T follicular helper cell (primary cell): ENCODE results near the gene IMP4.
A peak's percentile ranks its signal among the peaks of the same experiment; 100 is the strongest.

Experiments used
- DNase-seq: peaks from one replicate; pipeline ENCODE4 v3.0.0-alpha.2; 2020; ENCODE audit warnings: low read depth

IMP4 gene

DNA sequence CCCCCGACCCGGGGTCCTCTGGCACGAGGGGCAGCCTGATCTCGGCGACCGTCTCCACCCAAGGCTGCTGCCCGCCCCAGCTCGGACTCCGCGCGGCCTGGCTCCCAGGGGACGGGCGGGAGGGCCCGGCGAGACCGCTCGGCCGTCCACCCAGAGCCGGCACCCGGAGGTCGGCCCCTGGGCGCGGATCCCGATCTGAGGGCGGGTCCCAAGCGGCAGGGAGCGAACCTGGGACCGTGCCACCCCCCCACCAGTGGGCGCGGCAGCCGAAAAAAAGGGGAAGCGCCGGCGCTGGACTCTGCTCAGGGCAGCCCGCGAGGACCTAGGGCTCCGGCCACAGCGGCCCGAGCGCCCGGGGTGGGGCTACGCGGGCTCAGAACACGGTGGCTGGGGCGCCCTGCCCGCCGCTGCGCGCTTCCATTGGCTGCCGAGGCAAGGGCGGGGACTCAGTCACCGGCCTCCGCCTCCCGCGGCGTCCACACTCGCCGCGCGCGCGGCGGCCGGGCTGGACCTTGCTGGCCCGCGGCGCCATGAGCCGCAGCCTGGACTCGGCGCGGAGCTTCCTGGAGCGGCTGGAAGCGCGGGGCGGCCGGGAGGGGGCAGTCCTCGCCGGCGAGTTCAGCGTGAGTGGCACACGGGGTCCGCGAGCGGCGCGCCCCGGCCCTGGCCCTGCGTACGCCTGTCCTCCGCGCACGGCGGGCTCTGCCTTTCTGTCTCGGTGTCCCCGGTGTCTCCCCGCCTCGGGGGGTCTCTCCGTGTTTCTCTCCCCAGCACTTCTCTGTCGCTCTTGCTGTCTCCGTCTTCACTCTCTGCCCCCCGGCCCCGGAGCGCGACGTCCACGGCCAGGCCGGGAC lies 13.1 kb downstream of the IMP4 start, which contains the start of gene PTPN18:
TSS of gene PTPN18 (plus strand) at position 479 of the 854 bp plus-strand sequence. CDS start at position 531, 52 bp downstream.
- peak; percentile 39 for DNase-seq

DNA sequence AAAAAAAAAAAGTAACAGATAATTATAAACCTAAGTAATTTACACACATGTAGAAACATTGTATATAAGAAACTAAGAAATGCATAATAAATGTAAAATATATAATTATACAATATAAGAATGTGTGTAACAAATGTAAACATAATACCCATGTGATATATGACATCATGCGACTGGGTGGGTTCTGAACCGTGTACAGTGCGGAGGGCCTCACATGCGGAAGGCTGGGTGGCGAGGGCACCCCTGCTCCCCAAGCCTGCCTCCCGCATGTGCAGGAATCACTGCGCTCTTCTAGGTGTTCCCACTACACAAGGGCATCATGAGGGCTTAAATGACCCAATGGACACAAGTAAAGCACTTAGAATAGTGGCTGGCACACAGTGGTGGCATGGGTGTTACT lies 15.2 kb downstream of the IMP4 start:
- DNase-seq: no peak

- DNase-seq: no peak
Measured at GRCh38 chr2:130358420-130359350, 16.0 kb downstream of the IMP4 start.

GRCh38 chr2:130359466-130359865 lies 16.8 kb downstream of the IMP4 start:
- DNase-seq: no peak

GRCh38 chr2:130363479-130363878 lies 20.8 kb downstream of the IMP4 start:
- no peak for DNase-seq

DNA sequence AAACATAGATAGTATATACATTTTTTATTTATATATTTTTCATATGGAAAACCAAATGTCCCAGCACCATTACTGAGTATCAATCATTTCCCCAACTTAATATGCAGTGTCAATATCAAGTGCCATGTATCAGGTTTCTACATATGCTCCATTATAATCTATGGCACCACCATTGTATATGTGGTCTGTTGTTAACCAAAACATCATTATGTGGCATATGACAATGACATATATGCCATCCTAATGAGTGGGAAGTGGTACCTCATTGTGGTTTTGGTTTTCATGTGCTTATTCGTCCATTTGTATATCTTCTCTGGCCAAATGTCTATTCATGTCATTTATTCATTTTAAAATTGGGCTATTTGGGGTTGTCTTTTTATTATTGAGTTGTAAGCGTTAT lies 22.4 kb downstream of the IMP4 start:
- no peak for DNase-seq

DNA sequence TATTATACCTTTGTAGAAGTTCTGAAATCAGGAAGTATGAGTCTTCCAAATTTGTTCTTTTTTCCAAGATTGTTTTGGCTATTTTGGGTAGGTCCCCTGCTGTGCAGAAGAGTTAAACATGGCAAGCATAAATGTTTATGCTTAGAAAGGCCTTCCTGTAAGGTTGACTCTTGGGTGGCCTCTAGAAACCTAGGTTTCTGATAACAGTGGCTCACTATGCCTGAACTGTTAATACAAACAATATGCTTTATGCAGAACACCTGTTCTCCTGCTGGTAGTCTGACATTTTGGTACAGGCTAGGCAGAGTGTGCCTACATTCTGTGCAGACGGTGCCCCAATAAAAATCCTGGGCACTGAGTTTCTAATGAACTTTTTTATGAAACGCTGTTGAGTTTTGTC lies 23.3 kb downstream of the IMP4 start:
- DNase-seq: no peak

GRCh38 chr2:130366720-130367119 lies 24.0 kb downstream of the IMP4 start:
- no peak for DNase-seq

GRCh38 chr2:130368786-130369185 lies 26.1 kb downstream of the IMP4 start:
- DNase-seq: no peak

GRCh38 chr2:130369311-130369964 lies 26.7 kb downstream of the IMP4 start:
- no peak for DNase-seq

GRCh38 chr2:130369965-130370341 lies 27.3 kb downstream of the IMP4 start:
- no peak for DNase-seq

DNA sequence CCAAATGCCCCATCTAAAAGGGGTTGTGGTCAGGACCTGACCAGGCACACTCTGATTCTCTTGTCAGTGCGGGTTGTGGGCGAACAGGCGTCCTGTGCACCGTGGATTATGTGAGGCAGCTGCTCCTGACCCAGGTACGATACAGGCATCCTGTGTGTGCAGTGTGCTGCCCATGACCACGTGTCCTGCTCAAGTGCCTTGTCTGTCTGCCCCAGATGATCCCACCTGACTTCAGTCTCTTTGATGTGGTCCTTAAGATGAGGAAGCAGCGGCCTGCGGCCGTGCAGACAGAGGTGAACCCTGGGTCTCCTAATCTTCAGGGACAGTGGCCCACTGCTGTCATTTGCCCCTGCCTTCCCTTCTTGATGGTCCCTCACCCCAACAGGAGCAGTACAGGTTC lies 27.8 kb downstream of the IMP4 start:
- no peak for DNase-seq

GRCh38 chr2:130371723-130372054 lies 29.0 kb downstream of the IMP4 start:
- DNase-seq: no peak

- peak; percentile 47 for DNase-seq
Measured at GRCh38 chr2:130372055-130372832, 29.5 kb downstream of the IMP4 start.

DNA sequence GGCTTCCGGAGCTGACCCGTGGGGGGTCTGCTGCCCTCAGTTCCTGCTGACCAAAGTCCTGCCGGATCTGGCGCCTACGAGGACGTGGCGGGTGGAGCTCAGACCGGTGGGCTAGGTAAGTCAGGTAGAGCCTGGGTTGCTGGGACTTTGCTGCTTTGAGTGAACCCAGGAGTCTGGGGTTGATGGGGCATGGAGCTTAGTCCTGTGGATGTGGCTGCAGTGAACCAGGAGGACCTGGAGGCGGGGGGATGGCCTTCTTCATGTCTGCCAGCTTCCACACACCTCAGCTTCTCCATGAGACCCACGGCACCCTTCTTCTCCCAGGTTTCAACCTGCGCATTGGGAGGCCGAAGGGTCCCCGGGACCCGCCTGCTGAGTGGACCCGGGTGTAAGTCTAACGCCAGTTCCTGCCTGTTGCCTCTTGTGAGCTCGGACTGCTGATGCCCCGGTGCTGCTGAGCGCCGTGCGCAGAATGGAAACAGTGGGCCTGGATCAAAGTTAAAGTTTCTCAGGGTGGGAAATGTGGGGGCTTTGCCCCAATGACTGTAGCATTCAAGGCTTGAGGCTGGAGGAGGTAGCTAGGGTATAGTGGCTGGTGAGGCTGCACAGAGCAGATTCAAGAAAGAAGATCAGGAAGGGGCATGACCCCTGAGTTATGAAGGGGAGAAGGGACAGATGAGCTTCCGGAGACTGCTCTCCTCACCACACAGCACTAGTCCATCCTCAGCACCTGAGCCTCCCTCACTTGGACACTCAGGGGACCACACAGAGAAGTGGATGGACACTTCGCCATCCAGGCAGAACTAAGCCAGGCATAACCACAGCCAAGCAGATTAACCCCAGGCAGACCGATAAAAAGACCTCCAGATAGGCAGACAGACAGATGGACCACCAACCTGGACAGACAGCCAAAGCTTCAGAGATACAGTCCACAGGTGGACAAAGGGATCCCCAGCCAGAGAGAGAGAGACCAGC lies 30.4 kb downstream of the IMP4 start:
- no peak for DNase-seq

DNA sequence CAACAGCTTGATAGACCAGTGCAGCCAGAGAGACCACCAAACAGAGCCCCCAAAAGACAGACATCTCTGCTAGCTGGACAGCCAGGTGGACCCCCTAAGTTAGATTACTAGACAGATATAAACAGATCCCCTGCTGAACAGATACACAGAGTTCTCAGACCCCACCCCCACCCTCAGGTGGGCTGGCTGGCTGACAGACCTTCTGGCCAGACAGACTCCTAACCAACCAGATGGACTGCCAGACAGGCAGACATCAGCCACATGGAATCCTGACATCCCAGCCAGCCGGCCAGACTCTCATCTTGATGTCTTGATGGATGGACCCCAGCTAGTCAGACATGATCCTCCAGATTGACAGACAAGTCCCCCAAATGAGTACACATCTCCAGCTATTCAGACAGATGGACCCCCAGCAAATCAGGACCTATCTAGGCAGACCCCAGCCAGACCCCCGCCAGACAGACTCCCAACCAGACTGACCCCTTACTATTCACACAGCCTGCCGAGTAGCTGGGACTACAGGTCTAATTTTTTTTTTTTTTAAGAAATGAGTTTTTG lies 31.2 kb downstream of the IMP4 start:
- no peak for DNase-seq

- DNase-seq: no peak
Measured at GRCh38 chr2:130374587-130375290, 32.0 kb downstream of the IMP4 start.

DNA sequence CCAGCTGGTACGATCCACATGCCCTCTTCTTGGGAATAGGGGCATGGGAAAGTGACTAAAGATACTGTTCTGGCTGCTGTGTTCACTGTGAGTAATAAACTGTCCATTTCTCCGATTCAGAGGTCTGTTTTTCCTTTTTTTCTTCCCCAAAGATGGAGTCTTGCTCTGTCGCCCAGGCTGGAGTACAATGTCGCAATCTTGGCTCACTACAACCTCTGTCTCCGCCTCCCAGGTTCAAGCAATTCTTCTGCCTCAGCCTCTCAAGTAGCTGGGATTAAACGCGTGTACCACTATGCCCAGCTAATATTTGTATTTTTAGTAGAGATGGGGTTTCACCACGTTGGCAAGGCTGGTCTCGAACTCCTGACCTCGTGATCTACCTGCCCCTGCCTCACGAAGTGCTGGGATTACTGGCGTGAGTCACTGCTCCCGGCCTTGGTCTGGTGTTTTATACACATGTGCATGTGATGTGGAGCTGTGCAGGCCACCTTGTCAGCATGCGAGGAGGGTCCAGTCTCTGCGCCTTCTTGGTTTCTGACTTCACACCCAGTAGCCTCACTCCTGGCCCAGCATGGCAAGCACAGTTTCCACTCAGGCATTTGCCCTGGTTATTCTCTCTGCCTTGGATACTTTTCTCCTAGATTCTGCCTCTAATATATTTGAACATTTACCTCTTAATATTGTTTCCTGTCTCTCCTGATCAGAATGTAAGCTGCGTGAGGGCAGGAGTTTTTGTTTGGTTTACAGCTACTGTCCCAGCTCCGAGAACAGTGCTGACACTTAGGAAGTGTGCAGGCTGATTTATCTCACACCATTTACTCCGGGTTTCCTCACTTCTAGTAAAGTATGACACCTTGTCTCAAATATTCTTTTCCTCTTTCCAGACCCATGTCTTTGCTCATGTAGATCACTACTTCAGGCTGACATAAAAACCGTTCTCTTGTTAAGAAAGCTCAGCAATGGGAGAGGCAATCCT lies 32.9 kb downstream of the IMP4 start:
- no peak for DNase-seq
